ENCODE data around the gene PHF3.

The PHF3 gene

DNA sequence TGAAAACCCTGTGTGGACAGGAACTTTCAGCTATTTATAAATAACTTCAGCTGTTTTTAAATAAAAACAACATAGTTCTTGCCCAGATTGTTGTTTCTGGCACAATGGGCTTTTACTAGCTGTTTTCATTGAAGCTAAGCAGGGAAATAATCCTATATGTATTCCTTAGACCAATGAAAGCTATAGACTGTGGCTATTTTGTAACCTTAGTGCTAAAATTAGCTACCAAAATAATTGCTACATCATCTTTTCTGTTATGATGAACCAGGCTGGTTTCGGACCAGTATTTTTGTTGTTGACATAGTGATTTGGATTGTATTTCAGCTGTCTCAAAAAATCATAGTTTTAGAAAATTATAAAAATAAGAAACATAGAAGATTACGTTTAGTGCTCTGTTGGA, 13.7 kb downstream of the PHF3 start:
- DNase-seq (ENCODE audit: low read depth in 2 of 2): no peak

GRCh38 chr6:63649847-63650265, 14.3 kb downstream of the PHF3 start:
- DNase-seq (ENCODE audit: low read depth in 2 of 2): no peak

DNA sequence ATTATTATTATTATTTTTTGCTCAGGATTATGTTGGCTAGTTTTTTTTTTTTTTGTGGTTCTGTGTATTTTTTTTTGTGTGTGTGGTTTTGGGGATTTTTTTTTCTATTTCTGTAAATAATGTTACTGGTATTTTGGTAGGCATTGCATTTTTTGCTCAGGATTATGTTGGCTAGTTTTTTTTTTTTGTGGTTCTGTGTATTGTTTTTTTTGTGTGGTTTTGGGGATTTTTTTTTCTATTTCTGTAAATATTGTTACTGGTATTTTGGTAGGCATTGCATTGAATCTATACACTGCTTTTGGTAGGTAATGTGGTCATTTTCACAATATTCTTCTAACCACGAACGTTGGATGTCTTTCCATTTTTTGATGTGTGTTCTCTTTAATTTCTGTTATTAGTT, 17.4 kb downstream of the PHF3 start:
- DNase-seq (ENCODE audit: low read depth in 2 of 2): no peak

DNA sequence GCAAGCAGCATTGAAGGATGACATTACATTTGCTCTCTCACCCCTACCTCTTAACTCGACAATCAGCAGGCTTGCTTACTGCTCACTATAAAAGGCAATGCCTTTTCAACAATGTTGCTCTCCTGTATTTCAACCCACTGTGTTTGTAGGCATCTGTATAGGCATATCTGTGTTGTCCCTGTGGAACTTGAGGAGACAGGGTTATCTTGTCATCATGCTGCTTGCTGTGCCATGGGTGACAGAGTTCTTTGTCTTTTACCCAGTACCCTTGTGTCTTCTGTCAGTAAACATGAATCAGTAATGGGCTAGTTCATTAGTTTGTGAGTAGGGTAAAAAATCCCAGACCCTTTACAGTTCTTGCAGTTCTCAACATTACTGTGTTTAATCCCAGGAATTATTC, 25.2 kb downstream of the PHF3 start:
- no peak for DNase-seq (ENCODE audit: low read depth in 2 of 2)

DNA sequence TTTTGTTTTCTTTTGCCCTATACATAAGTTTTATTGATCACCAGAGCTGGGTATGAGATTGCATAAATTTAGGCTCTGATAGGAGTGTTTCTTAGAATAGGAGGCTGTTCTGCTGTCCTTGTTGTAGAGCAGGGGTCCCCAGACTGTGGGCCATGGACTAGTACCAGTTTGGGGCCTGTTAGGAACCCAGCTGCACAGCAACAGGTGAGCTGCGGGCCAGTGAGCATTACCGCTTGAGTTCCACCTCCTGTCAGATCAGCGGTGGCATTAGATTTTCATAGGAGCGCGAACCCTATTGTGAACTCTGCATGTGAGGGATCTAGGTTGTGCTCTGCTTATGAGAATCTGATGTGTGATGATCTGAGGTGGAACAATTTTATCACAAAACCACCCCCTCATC, 26.2 kb downstream of the PHF3 start:
- no peak for DNase-seq (ENCODE audit: low read depth in 2 of 2)

- no peak for DNase-seq (ENCODE audit: low read depth in 2 of 2)
These were observed 27.7 kb downstream of the PHF3 start for GRCh38 chr6:63663147-63663955.

DNA sequence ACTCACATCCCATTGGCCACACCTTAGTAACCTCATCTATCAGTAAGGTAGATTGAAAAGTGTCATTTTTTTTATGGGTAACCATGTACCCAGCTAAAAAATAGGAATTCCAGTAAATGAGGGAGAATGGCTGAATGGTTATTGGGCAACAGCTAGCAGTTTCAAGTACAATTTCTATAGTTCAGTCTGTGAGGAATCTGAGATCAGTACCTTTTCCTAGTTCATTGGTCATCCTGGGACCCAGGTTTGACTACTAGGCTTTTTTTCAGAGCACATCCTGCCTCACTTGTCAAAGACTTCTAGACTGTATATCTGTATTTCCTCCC, 28.3 kb downstream of the PHF3 start:
- no peak for DNase-seq (ENCODE audit: low read depth in 2 of 2)

GRCh38 chr6:63671098-63671754, 35.6 kb downstream of the PHF3 start:
- no peak for DNase-seq (ENCODE audit: low read depth in 2 of 2)

DNA sequence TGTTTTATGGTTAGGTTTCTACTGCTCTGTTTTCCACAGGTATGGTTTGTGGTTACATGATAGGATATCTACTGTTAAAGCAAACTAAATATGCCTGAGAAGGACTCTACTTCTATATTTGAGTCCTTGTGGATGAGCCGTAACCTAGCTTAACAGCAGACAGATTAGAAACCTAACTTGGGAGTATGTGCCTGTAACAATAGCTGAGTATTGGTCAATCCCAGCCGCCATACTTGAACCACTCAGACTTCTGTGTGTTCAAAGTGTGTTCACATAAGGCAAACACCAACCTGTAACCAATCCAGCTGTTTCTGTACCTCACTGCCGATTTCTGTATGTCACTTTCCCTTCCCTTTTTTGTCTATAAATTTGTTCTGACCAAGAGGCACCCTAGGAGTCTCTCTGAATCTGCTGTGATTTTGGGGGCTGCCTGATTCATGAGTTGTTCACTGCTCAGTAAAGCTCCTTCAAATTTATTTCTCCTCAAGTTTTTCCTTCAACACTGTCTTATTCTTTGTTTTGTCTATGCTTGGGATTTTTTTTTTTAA, 37.1 kb downstream of the PHF3 start:
- no peak for DNase-seq (ENCODE audit: low read depth in 2 of 2)

GRCh38 chr6:63673692-63674091, 38.1 kb downstream of the PHF3 start:
- DNase-seq (ENCODE audit: low read depth in 2 of 2): no peak

- DNase-seq (ENCODE audit: low read depth in 2 of 2): no peak
These were observed 39.0 kb downstream of the PHF3 start for GRCh38 chr6:63674635-63675034.

- no peak for DNase-seq (ENCODE audit: low read depth in 2 of 2)
These were observed 39.5 kb downstream of the PHF3 start for GRCh38 chr6:63675138-63675537.

GRCh38 chr6:63676412-63677114, 41.0 kb downstream of the PHF3 start:
- DNase-seq (ENCODE audit: low read depth in 2 of 2): no peak

DNA sequence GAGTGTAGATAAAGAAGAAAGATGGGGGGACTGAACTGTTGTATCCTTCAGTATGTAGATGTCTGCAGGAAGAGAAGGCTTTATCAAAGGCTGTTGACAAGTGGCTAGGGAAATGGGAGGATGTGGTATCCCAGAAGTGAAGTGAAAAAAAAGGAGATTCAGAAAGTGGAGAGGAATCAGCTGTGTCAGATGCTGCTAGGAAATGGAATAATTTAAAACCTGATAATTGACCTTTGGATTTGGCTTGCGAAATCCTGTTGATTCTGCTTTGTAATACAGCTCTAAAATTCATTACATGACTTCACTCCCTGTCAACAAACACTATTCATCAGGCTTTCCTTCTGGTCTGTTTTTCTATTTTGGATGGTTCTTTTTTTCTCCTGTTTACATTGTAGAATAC, 41.7 kb downstream of the PHF3 start:
- no peak for DNase-seq (ENCODE audit: low read depth in 2 of 2)

DNA sequence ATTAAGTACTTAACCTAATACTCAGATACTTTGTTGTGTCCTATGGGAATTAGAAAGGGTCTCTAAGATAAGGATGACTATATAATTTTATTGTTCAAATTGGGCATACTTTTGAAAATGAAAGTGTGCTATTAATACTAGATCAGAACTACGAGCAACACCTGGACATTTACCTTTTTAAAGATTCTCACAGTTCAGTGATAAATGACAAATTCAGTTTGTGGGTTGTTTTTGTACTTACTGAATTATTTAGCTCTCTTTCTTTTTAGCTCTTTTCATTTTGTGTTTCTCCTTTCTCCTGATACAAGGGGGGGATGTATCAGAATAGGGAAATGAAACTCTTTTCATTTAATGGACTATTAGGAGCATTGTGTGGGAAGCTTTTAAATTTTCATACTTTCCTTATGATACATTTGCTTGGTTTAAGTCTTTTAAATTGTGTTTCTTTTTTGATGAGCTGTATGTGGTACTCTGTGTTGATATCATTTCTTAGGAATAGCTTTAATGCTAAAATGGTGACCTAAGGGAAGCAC, 47.5 kb downstream of the PHF3 start:
- no peak for DNase-seq (ENCODE audit: low read depth in 2 of 2)

DNA sequence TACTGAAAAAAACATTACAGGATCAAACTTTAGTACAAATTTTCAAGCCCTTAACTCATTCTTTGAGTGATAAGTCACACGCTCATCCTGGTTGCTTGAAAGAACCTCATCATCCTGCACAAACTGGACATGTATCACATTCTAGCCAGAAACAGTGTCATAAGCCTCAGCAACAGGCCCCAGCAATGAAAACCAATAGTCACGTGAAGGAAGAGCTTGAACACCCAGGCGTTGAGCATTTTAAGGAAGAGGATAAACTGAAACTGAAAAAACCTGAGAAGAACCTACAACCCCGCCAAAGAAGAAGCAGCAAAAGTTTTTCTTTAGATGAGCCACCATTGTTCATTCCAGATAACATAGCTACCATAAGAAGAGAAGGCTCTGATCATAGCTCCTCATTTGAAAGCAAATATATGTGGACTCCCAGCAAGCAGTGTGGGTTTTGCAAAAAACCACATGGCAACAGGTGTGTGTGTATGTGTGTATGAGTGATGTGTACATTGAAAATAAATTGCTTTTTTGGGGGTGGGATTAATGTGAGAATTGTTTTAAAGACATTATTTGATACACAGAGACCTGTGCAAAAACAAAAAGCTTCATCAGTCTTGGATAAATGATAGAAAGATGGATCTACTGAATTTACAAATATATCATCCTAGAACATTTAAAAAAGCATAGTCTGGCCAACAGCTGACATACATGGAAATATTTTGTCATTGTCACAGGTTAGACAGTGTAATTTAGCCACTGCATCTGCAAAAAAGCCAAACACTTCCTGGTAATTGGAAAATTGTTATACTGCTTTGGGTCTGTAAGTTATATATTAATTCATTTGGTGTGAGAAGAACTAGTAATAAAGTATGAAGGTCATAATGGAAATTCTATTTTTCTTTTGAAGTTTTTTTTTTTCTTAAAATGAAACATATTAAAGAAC, 50.1 kb downstream of the PHF3 start:
- no peak for DNase-seq (ENCODE audit: low read depth in 2 of 2)

DNA sequence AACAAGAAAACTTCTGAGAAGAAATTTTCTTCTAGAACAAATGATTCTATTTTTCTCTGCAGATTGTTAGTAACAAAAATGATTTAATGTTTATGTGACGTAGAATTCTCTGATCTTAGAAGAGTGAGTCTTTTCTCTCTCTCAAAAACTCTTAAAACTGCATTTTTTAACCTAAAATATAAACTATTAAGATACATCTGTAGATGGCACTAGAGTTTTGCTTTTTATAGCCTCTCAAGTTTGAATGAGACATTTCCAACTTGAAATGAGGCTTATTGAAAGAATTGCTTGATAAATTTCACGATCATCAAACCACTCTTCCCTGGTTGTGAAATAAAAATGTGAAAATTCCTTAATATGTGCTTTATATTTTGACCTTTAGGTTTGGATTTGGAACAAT, 53.8 kb downstream of the PHF3 start:
- DNase-seq (ENCODE audit: low read depth in 2 of 2): no peak

DNA sequence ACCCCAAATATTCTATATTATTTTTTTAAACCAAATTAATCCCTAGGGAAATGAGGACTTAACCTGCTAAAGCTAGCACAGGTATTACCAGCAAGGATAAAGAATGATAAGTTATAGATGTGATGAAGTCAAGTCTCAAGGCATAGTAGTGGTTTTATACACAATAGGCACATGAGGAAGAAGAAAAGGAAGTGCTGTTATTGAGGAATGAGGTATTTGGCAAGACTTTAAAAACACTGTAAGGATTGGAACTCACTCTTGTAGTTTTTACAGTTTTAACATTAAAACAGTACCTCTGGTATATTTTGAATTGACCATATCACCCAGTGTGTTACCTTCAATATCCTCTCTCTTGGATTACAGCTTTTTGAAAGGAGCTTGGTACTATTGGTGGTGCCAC, 54.6 kb downstream of the PHF3 start:
- DNase-seq (ENCODE audit: low read depth in 2 of 2): no peak

DNA sequence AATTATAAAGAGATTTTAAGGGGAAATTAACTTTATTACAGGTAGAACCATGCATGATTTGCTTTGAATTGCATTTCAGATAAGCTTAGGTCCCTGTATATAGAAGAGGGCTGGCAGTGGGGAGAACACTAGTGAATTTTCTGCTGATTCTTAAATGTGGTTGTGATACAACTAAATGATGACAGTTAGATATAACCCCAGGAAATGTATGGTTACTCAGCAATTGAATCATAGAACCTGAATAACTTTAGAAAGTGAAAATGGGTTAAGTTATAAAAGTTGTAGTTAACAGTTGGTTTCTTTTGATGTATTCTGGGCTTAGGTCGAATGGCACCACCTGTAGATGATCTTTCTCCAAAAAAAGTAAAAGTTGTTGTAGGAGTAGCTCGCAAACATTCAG, 70.1 kb downstream of the PHF3 start:
- DNase-seq (ENCODE audit: low read depth in 2 of 2): no peak

GRCh38 chr6:63706630-63707029, 71.0 kb downstream of the PHF3 start:
- no peak for DNase-seq (ENCODE audit: low read depth in 2 of 2)

DNA sequence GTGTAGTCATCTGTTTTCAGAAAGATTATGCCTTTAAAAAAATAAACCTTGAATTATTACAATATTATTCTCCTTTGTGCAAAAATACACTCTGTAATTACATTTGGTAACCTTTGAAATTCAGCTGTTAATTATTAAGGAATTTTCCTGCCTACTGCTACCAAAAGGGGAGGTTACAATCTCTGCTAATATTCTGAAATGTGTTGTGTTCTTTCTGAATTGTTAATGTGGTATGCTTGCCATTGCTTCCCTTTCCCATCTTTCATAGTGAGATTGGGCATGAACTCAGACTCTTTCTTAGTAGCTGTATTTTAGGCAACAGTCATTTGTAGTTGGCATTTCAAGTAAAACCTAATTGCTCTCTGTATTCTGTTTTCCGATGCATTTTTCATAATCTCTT, 73.0 kb downstream of the PHF3 start:
- DNase-seq (ENCODE audit: low read depth in 2 of 2): no peak
